Neutrophil (primary cell): ENCODE results near the gene FNIP1.
A peak's percentile ranks its signal among the peaks of the same experiment; 100 is the strongest.
"Not testable (repeated sequence)": the region's sequence is repeated elsewhere in the genome, so short reads cannot be mapped to it uniquely, and the experiment has no call there.

Experiments used
- H3K27ac ChIP-seq: fragments of 200-600 bp; sonication (generic); 2 replicates; pipeline ENCODE4 v1.5.1; 2016; ENCODE audit warnings: mild to moderate bottlenecking, moderate library complexity
- H3K27me3 ChIP-seq: fragments of 200-600 bp; sonication (generic); 2 replicates; pipeline ENCODE4 v1.6.0; 2016; ENCODE audit warnings: mild to moderate bottlenecking
- H3K36me3 ChIP-seq: fragments of 200-600 bp; sonication (generic); 2 replicates; pipeline ENCODE4 v1.5.1; 2017
- H3K4me1 ChIP-seq, 2 experiments: fragments of 200-600 bp in 1 of 2; sonication (generic) in 1 of 2; 1 replicate in 1 of 2; 2 replicates in 1 of 2; pipeline versions ENCODE4 v1.5.1 to v1.6.1; 2013 to 2016; ENCODE audit warnings: low read depth in 1 of 2, low read length in 1 of 2, mild to moderate bottlenecking in 1 of 2, moderate library complexity in 1 of 2; ENCODE audit not compliant: control insufficient read depth in 1 of 2, insufficient read depth in 1 of 2
- H3K4me3 ChIP-seq, 2 experiments: fragments of 200-600 bp in 1 of 2; sonication (generic) in 1 of 2; 1 replicate in 1 of 2; 2 replicates in 1 of 2; pipeline ENCODE4 v1.5.1; 2013 to 2016; ENCODE audit warnings: low read depth in 1 of 2, low read length in 1 of 2, mild to moderate bottlenecking in 1 of 2, moderate library complexity in 1 of 2
- H3K9me3 ChIP-seq: fragments of 200-600 bp; sonication (generic); 2 replicates; pipeline ENCODE4 v1.5.1; 2016
- TF ChIP-seq, protein P1 (sequence below): fragments of 200-600 bp; sonication (generic); IDR thresholded peaks from 2 replicates; pipeline ENCODE4 v1.5.1; 2016; ENCODE audit warnings: antibody characterized with exemption

FNIP1 gene

DNA sequence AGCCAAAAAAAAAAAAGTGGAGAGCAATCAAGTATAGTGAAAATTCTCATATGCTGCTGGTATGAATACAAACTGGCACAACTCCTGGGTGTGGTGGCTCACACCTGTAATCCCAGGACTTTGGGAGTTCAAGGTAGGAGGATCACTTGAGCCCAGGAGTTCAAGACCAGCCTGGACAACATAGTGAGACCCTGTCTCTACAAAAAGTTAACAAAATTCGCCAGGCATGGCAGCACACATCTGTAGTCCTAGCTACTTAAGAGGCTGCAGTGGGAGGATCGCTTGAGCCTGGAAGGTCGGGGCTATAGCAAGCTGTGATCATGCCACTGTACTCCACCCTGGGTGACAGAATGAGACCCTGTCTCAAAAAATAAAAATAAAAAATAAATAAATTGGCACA, 51.7 kb downstream of the FNIP1 start:
- Histone ChIP-seq H3K4me3 (no peak overlapping the region), H3K36me3 (peaks cover 28% of the 10 kb centered on the region), H3K27ac (no peak overlapping the region), H3K9me3 (no peaks in the 10 kb centered on the region), H3K27me3 (no peaks in the 10 kb centered on the region), H3K4me1 (peaks cover 37 to 49% of the 10 kb centered on the region in 2 experiments)
- TF ChIP-seq, protein P1, sequence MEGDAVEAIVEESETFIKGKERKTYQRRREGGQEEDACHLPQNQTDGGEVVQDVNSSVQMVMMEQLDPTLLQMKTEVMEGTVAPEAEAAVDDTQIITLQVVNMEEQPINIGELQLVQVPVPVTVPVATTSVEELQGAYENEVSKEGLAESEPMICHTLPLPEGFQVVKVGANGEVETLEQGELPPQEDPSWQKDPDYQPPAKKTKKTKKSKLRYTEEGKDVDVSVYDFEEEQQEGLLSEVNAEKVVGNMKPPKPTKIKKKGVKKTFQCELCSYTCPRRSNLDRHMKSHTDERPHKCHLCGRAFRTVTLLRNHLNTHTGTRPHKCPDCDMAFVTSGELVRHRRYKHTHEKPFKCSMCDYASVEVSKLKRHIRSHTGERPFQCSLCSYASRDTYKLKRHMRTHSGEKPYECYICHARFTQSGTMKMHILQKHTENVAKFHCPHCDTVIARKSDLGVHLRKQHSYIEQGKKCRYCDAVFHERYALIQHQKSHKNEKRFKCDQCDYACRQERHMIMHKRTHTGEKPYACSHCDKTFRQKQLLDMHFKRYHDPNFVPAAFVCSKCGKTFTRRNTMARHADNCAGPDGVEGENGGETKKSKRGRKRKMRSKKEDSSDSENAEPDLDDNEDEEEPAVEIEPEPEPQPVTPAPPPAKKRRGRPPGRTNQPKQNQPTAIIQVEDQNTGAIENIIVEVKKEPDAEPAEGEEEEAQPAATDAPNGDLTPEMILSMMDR, result no peak

DNA sequence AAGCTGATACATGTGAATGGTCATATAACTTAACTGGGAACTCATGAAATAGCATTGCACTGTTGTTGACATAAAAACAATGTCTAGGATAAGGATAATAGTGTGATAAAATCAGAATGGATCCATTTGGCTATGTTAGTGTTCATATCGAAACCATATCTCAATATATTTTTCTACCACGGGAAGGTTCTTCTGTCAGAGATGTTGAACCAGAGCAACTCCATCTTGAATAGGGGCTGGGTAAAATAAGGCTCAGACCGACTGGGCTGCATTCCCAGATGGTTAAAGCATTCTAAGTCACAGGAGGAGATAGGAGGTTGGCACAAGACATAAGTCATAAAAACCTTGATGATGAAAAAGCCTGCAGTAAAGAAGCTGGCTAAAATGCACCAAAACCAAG, 56.3 kb downstream of the FNIP1 start:
- TF ChIP-seq, protein P1, result no peak

DNA sequence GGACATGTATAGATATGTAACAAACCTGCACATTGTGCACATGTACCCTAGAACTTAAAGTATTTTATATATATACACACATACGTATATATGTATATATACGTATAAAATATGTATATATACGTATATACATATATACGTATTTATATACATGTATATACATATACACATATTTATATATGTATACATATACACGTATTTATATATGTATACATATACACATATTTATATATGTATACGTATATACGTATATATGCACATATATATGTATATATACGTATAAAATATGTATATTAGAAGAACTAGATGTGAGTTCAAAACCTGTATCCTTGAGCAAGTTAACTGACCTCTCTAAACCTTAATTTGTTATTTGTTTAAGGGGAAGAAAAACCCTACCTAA, 61.4 kb downstream of the FNIP1 start:
- no peaks in the 10 kb centered on the region for H3K27me3 ChIP-seq
- peaks cover 9% of the 10 kb centered on the region for H3K36me3 ChIP-seq
- H3K9me3 ChIP-seq, result no peaks in the 10 kb centered on the region

More for the DNA sequence above, 56.3 kb downstream of the FNIP1 start:
- Histone ChIP-seq H3K27me3 (no peaks in the 10 kb centered on the region), H3K9me3 (no peaks in the 10 kb centered on the region), H3K36me3 (peaks cover 33% of the 10 kb centered on the region), H3K4me3 (no peak overlapping the region), H3K4me1 (peaks cover 3 to 5% of the 10 kb centered on the region in 2 experiments), H3K27ac (no peak overlapping the region)

DNA sequence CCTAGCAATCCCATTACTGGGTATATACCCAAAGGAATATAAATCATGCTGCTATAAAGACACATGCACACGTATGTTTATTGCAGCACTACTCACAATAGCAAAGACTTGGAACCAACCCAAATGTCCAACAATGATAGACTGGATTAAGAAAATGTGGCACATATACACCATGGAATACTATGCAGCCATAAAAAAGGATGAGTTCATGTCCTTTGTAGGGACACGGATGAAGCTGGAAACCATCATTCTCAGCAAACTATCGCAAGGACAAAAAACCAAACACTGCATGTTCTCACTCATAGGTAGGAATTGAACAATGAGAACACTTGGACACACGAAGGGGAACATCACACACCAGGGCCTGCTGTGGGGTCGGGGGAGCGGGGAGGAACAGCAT, 61.9 kb downstream of the FNIP1 start:
- peaks cover 12% of the 10 kb centered on the region for H3K36me3 ChIP-seq
- H3K4me3 ChIP-seq, result not testable (repeated sequence)

More for the DNA sequence above, 61.4 kb downstream of the FNIP1 start:
- Histone ChIP-seq H3K4me3 (no peak overlapping the region), H3K4me1 (no peaks in the 10 kb centered on the region), H3K27ac (no peak overlapping the region)
- TF ChIP-seq, protein P1, result no peak

DNA sequence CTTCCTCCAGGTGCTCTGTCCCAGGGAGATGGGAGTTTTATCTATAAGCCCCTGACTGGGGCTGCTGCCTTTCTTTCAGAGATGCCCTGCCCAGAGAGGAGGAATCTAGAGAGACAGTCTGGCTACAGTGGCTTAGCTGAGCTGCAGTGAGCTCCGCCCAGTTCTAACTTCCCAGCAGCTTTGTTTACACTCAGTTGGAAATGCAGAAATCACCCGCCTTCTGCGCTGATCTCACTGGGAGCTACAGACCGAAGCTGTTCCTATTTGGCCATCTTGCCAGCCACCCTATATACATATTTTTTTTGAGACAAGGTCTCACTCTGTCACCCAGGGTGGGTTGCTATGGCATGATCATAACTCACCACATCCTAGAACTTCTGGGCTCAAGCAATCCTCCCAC, 67.5 kb downstream of the FNIP1 start:
- Histone ChIP-seq H3K4me3 (peak overlapping the region in 1 of 2 experiments; percentile 41), H3K4me1 (peaks cover 13 to 16% of the 10 kb centered on the region in 2 experiments), H3K36me3 (peaks cover 19% of the 10 kb centered on the region), H3K27ac (peak overlapping the region; percentile 81)
- H3K9me3 ChIP-seq, H3K27me3 ChIP-seq: not testable (repeated sequence)

More for the DNA sequence above, 61.9 kb downstream of the FNIP1 start:
- not testable (repeated sequence) for H3K27me3 ChIP-seq, H3K27ac ChIP-seq, H3K9me3 ChIP-seq, H3K4me1 ChIP-seq

DNA sequence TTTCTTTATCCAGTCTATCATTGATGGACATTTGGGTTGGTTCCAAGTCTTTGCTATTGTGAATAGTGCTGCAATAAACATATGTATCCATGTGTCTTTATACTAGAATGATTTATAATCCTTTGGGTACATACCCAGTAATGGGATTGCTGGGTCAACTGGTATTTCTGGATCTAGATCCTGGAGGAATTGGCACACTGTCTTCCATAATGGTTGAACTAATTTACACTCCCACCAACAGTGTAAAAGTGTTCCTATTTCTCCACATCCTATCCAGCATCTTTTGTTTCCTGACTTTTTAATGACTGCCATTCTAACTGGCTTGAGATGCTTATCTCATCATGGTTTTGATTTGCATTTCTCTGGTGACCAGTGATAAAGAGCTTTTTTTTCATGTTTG, 72.7 kb downstream of the FNIP1 start:
- H3K36me3 ChIP-seq, H3K27ac ChIP-seq, H3K4me1 ChIP-seq, H3K9me3 ChIP-seq, H3K27me3 ChIP-seq, H3K4me3 ChIP-seq: not testable (repeated sequence)

DNA sequence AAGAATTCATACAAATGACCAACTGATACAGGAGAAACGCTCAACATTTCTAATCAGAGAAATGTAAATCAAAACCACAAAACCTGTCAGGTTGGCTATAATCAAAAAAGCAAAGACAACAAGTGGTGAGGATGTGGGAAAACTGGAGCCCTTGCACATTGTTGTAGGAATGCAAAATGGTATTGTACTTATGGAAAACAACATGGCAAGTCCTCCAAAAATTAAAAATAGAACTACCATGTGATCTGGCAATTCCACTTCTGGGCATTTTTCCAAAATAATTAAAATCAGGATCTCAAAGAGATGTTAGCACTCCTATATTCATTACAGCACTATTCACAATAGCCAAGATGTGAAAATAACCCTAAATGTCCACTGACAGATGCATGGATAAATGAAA, 76.1 kb downstream of the FNIP1 start:
- H3K4me3 ChIP-seq, result no peak overlapping the region
- H3K27ac ChIP-seq, result no peak overlapping the region
- H3K9me3 ChIP-seq, result no peaks in the 10 kb centered on the region
- H3K27me3 ChIP-seq, result no peaks in the 10 kb centered on the region
- H3K36me3 ChIP-seq, result peaks cover 9% of the 10 kb centered on the region
- H3K4me1 ChIP-seq, result no peaks in the 10 kb centered on the region
- TF ChIP-seq, protein P1, result no peak
